ENCODE data around the gene PRDM16.

GRCh38 chr1:3457910-3458883 lies 389.2 kb downstream of the PRDM16 start:
- TF ChIP-seq EZH2 (IDR thresholded peaks at IDR 0.05; ENCODE audit: borderline replicate concordance, low read length) = no peak
- no peak for TF ChIP-seq CTCF (conservative IDR thresholded peaks at IDR 0.05 in 1 of 2, IDR thresholded peaks at IDR 0.05 in 1 of 2; ENCODE audit: extremely low read depth in 1 of 2, insufficient read depth in 1 of 2, low read depth in 1 of 2, low read length in 2 of 2)
